Endometrial microvascular endothelial cells (primary cell): ENCODE measurements around the gene KLK12. TPM values are rescaled to one million over a fixed set of nuclear protein-coding genes. Genes with fewer than 3 reads are reported as not detected.

Experiments
- in situ Hi-C: cut with HindIII; loops from 2 replicates; pipeline ENCODE4 v1.10.0; 2017; ENCODE audit warnings: low sequenced_read_pairs, low pct_unique_long_range_greater_than_20kb; ENCODE audit errors: inconsistent ontology term
- total RNA-seq: library from RNA; depleted of rRNA; stranded (reverse); fragments of >200 nt; gene quantifications from one replicate; pipeline ENCODE4 v1.2.3, GENCODE V29; 2015; ENCODE audit errors: inconsistent ontology term

Gene KLK12
- total RNA-seq, 1 donor from 2014 or later = not detected

- in situ Hi-C loops = no loop called here
Measured at GRCh38 chr19:51060336-51060735, 25.5 kb upstream of the KLK12 start.

GRCh38 chr19:51059715-51060114 is 24.9 kb upstream of the KLK12 start:
- in situ Hi-C loops = no loop called here

DNA sequence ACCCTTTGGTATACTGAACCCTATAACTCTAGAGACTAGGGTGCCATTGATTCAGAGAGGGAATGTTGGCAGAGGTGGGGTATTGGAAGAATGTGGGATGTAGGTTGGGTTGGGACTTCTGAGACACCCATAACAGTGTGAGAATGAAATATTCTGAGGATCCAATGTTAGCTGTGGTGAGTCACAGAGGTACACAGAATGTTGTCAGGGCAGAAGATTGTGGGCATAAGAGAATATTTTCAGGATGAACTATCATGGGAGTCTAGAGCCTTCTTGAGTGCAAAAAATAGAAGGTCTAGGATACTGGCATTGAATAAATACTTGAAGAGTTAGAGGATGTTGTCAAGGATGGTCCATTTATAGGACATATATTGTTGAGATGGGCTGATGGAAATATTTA is 21.1 kb upstream of the KLK12 start:
- in situ Hi-C loops = no loop called here

DNA sequence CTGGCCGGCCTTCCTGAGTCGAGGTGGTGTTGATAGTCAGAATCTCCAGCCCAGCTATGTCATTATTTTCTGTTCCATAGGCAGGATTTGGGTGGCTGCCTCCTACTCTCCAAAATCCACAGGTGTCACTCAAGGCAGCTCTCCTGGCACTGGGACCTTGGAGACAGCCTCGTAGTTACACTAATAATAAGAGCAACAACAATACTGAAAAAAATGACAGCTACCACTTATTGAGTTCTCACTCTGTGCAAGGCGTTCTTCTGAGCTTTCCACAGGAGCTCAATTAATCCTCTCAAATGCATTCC is 12.2 kb upstream of the KLK12 start:
- in situ Hi-C loops = no loop called here

DNA sequence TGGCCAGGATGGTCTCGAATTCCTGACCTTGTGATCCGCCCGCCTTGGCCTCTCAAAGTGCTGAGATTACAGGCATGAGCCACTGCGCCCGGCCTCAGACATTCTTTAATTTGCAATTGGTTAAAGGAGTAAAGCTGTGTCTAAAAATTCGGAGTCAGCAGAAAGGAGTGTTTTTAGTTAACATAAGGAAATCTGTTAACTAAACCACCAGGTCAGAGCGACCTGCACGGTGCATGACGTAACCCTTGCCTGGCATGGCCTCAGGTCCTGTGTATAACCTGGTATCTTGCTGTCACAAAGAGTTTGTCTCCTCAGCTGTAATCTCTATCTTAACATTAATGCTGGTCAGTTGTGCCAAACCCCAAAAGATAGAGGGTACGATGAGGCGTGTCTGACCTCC is 9.5 kb upstream of the KLK12 start:
- in situ Hi-C loops = no loop called here

- in situ Hi-C loops = no loop called here
Measured at GRCh38 chr19:51043497-51043896, 8.7 kb upstream of the KLK12 start.

DNA sequence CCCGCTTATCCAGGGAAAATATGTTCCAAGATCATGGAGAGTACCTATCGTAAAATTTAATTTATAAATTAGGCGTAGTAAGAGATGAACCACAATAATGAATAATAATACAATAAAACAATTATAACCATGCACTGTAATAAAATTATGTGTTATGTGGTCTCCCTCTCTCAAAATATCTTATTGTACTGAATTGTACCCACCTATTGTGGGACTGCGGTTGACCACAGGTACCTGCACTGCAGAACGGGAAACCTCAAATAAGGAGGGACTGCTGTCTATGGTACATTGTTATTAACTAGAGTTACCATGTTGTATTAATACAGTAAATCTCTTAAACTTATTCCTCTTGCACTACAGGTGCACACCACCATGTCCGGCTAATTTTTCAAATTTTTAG is 5.3 kb upstream of the KLK12 start:
- in situ Hi-C loops = no loop called here

GRCh38 chr19:51036519-51036918 is 1.7 kb upstream of the KLK12 start:
- in situ Hi-C loops = no loop called here

GRCh38 chr19:51031880-51032225 is 2.9 kb downstream of the KLK12 start:
- in situ Hi-C loops = no loop called here

DNA sequence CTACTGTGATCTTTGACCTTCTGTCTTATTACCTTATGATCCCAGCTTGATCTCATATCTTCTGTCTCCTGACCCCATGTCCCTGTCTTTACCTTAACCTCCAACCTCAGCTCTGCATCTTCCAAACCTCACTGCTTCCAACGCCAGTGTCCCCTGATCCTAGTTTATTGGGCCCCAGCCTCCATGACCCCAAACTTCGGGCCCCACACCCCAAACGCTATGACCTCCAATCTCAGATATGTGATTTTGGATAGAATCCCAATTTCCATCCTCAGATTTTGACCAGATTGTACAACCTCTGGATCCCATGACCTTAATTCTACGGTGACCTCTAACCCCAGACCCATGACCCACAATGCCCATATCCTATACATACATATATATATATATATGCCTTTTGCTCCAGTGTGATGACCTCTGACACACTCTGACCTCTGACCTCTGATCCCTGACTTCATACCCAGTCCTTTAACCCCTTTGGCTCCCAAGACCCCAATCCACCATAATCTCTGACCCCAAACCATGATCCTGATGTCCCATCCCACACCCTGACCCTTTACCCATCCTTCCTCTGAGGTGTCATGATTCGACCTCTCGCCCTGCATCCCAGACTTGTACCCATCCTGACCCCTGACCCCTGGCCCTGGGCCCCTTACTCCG is 3.5 kb downstream of the KLK12 start:
- in situ Hi-C loops = no loop called here

DNA sequence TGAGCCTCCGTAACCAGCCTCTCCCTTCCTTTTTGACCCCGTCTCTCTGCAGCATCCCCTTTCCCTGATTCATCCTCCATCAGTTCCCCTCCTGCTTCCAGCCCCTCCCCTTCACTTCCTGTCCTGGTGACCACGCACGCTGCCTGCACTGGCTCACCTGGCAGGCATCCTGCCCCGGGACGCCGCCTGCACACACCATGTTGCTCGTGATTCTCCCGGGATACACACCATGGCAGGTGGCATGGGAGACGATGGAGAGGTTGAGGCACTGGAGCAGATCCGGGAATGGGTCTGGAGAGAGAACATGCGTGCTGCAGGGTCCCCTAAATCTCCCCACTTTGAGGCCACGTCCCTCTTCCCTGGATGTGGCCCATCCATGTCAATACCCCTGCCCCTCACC is 4.2 kb downstream of the KLK12 start:
- in situ Hi-C loops = no loop called here

DNA sequence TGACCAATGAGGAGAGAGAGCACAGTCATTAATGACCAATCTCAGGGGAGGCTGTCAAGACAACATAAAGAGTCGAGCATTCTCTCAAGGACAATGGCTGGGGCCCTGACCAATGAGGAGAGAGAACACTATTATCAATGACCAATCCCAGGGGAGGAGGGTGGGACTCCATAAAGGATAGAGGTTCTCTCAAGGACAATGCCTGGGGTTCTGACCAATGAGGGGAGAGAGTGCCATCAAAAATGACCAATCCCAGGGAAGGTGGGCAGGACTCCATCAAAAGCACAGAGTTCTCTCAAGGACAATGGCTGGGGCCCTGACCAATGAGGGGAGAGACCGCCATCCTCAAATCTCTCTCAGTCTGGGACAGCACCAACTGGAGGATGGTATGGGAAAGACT is 5.1 kb downstream of the KLK12 start:
- in situ Hi-C loops = no loop called here

- in situ Hi-C loops = no loop called here
Measured at GRCh38 chr19:51027873-51028272, 6.9 kb downstream of the KLK12 start.

DNA sequence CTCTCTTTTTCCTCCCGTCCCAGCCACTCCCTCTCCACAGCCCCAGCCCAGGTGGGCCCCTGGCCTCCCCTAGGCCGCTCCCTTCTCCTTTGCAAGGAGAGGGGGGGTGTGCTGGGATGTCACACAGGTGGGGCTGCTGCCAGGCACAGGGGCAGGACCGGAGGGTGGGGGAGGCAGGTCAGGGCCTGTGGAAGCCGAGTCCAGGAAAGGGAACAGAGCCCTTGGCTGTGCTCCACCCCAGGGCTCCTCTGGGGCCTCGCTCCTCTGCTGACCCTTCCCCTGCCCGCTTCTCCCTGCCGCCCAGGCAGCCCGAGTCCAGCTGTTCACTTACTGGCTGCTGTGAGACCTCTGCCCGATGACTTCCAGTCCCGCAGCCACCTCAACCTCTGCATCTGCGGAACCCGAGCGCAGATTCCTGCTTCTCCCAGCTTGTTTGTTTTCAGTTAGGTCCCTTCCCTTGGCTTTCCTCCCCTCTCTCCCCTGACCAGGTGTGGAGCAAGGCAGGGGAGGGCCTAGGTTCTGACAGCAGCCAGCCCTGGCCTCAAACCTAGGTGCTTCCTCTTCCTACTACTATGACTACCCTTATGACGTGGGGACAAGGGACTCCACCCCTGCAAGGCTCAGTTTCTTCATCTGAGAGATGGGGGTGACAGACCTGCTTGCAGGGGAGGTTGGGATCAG is 7.5 kb downstream of the KLK12 start:
- in situ Hi-C loops = no loop called here

GRCh38 chr19:51026554-51026831 is 8.3 kb downstream of the KLK12 start, which contains the start of gene KLK11:
KLK11 (minus strand) TSS chr19:51026616; CDS start chr19:51025631, 985 bp downstream.
- in situ Hi-C loops = no loop called here

- in situ Hi-C loops = no loop called here
Measured at GRCh38 chr19:51025809-51026553, 8.8 kb downstream of the KLK12 start.

DNA sequence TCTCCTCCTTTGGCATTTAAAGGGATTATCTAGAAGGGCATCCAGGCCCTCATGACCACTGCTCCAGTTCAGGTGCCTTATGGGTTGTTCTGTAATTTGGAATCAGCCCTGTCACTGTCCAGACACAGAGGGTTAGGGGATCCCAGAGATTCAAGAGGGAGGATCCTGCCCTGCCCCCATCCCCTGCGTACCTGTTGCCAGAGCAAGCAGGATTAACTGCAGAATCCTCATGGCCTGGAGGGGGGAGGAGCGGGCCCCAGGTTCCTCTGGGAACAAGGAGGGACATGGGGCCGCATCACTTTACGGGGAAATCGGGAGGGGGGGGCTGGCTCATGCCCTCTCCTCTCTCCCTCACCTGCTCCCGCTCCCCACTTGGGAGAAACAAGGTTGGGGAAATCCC is 9.4 kb downstream of the KLK12 start:
- in situ Hi-C loops = no loop called here

- in situ Hi-C loops = no loop called here
Measured at GRCh38 chr19:51024924-51025323, 9.9 kb downstream of the KLK12 start.

DNA sequence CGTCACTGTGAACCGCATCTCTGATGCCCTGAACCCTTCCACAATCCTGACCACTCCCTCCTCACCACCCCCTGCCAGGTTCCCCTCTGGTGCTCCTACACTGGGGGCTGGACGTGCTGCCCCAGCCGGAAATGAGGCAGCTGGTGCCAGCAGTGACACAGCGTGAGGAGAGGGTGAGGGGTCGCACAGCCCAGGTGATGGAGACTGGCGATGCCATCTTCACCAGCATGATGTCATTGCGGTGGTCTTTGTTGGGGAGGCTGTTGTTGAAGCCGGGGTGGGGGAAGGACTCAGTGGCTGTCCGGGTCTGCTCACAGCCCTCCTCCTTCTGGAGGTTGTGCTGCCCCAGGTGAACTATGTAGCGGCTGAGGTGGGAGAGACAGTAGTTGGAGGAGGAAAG is 10.9 kb downstream of the KLK12 start:
- in situ Hi-C loops = no loop called here

- in situ Hi-C loops = no loop called here
Measured at GRCh38 chr19:51022526-51022925, 12.3 kb downstream of the KLK12 start.
